Mesenteric fat pad (tissue), 1 donor: ENCODE measurements around the gene TRABD2B. TPM values are rescaled to one million over a fixed set of nuclear protein-coding genes. Genes with fewer than 3 reads are reported as not detected.

Experiments
- DNase-seq: peaks from one replicate; pipeline ENCODE4 v3.0.0-alpha.2; 2020; ENCODE audit warnings: low spot score
- total RNA-seq: library from RNA; stranded (reverse); fragmentation: NEBNext Ultra II Directional; extraction: Animal tissue kit (Norgen Biotek cat#: 25700); gene quantifications from one replicate; pipeline ENCODE4 v1.2.1, GENCODE V29; 2021
- donor health status: DM: yes; HTN: yes; CAD: no.

The TRABD2B gene
- total RNA-seq, 1 donor from 2014 or later, result 2.3 TPM

DNA sequence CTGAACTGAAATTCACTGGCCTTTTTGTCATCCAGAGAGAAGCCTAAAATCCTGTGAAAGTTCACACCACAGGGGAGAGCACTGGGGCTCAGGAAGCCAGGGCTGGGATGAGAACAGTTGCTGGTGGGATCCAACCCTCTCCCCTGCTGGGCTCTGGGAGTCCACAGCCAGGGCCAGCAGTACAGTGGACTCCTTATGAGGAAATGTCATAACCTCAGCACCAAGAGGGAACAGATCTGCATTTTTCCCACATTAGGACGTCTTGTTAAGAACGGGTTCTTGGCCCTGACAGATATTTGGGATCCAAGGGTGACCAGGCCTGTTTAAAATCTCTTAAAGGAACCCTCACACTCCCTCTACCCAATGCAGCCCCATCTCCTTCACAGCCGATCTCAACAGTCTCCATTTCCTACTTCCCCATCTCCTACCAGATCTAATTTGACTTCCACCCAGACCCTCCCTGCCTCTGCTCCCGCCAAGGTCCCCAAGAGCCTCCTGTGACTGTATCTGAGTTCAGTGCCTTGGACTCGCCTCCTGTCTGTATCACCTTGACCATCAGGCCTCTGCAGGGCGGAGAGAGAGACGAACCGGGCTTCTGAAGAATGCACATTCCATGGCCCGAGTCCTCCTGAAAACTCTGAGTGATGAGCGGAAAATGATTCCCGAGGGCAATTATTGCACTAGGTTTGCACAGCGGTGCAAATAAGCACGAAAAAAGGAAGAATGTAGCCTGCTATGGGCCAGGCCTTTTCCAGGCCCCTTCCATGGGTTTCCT, 159.9 kb downstream of the TRABD2B start:
- DNase-seq, result peak; percentile 64

DNA sequence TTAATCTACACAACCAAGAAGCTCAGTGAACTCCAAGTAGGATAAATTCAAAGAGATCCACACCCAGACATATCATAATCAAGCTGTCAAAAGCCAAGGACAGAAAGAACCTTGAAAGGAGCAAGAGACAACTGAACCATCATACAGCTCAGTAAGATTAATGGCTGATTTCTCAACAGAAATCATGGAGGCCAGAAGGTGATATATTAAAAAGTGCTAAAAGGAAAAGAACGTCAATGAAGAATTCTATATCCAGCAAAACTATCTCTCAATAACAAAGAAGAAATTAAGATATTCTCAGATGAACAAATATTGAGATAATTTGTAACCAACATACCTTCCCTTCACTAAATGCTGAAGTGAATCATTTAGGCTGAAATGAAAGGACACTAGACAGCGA, 161.8 kb downstream of the TRABD2B start:
- no peak for DNase-seq

DNA sequence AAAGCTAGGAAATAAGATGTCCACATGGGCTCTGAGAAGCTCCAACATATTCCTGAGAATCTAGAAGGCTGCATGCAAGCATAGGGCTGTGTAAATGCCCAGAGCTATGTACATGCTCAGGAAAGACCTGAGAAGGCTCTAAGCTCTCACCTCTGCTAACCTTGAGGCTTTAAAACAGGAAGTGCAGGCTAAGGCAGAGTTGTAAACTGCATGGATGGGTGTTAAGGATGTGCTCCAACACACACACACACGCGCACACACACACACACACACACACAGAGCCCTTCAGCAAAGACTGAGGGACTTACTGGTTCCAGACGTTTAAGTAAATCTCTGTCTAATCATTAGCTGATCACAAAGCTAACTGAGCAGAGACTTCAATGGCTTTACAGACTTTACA, 162.9 kb downstream of the TRABD2B start:
- no peak for DNase-seq

DNA sequence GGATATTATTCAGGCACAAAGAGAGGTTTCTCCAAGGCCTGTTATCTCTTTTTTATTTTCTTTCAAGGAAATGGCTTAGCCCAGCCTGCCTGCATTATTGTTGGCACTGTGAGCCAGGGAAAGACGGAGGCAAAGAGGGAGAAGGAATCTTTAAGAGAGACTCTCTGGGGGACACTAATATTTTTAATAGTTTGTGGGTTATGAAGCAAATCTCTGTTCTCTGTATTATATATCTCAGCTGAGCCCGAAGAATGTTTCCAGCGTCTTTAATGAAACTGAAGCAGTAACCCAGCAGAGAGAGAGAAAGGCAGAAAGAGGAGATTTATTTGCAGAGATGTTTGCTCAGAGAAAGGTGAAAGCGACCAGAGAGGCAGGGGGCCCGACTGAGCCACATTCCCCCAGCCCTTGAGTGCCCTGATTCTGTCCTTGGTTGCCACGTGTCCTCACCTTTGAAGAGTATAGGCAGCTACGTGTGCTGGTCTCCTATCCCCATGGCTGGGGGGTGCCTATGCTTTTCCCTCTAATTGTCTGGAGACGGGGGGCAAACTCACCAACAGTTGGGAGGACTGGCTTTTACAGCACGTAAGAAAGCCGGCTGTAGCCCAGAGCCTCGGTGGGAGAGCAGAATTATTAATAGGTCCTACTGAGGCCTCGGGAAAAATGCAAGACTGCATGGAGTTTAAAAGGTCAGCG, 166.4 kb downstream of the TRABD2B start:
- DNase-seq, result no peak

DNA sequence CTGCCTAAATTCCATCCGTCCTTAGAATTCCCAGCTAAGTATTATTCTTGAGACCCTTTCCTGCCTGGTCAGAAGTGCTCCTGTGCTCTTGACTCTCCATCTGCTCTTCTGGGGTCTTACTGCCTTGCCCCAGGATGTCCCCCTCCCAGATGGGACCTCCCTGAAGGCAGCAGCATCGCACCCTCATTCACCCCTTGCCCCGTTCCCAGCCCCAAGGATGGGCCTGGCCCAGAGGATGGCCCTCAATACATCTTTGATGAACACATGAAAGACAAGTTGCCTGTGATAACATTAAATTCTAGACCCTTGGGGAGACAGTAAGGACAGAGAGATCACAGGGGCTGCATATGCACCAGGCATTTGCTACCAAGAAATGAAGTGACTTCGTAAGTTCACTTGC, 167.2 kb downstream of the TRABD2B start:
- no peak for DNase-seq

DNA sequence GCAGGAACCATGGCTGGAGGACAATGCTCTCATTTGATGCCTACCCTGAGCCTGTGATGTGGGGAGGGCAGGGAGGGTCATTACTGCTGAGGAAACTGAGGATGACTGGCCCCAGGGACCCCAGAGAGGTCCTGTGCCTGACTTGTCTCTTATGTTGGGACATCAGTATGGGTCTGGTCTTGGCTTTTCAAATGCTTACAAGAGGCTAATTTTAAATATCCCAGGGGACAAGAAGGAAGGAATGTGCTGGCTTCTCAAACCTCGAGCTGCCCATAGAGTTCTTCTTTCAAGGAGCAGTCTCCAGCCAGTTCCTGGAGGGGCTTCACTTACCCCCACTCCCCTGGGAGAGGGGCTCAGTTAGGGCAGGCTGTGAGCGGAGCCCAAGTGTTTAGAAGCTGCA, 168.2 kb downstream of the TRABD2B start:
- no peak for DNase-seq

DNA sequence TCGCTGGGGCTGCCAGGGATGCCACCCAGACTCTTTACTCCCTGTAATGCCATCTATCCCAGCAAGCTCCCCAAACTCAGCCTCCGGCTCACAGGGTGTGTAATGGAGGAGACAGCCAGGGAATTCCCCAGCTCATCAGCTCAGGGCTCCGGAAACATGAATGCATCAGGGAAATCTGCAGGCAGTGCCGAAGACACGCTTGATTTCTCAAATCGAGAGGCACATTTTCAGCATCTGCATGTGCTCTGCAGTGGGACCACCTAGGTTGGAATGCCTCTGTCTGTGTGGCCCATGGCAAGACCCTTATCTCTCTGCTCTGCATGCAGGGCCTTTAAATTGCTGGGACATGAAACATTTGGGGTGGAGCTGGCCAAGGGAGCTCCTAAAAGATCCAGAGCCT, 170.1 kb downstream of the TRABD2B start:
- no peak for DNase-seq

DNA sequence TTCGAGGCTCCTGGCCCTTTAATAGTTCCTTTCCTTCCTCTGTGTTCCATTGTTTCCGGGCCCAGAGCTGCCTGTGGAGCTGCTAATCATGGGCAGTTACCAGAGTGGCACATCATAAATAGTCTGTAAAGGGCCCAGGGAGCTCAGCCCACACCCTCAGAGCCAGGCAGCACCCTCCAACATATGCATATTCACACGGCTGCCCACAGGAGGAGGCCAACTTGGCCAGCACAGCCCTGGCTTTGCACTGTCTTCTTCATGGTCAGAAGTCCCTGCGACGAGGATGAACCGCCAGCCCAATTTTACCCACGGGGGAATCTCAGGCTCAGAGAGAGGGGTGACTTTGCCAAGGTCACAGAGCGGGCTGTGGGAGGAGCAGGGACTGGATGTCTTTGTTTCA, 172.5 kb downstream of the TRABD2B start:
- no peak for DNase-seq

DNA sequence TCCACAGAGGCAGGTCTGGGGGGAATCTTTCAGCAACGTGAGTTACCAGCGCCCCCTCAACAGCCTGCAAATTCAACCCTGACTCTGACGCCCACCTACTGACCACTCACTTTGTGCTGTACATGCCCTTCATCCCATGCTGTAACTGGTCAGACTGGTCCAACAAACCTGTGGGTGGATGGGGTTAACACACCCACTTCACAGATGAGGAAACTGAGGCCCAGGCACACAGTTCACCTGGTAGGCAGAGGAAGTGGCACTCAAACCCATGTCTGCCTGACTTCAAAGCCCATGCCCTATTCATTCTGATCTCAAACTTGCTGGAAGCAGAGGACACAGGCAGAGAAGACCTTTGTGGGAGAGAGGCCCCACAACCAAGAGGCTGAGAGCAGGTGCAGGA, 172.9 kb downstream of the TRABD2B start:
- no peak for DNase-seq

DNA sequence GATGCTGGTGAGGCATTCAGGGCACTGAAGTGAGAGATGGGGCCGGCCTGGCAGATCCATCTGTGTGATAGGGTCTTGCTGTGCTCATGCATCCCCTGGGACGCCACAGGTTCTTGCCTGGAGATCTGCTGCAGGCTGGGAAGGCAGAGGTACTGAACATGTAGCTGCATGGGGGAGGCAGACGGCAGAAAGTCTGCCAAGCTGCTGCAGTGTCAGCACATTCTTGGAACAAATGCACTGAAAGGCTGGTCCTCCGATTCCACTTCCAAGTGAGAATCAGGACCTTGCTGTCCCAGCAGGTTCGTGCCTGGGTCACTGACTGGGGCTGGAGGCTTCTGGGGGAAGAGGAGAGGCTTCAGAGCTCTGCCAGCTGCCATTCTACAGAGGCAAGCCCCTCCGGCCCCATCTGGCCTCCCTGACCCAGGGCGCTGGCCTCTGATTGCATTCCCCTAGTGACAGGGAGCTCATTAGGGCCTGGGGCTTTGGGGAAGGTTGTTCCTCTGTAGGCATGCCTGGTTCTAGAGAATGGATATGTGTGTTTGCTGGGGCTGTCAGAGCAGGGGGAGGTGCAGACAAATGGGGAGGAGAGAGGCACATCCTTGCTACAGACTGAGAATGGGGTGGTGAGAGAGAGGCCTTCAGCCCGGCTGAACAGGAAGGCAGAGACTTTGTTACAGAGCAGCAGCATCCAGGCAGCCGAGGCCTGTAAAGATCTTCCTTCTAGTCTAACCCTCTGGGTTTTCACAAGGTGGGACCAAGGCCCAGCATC, 174.0 kb downstream of the TRABD2B start:
- DNase-seq, result no peak

DNA sequence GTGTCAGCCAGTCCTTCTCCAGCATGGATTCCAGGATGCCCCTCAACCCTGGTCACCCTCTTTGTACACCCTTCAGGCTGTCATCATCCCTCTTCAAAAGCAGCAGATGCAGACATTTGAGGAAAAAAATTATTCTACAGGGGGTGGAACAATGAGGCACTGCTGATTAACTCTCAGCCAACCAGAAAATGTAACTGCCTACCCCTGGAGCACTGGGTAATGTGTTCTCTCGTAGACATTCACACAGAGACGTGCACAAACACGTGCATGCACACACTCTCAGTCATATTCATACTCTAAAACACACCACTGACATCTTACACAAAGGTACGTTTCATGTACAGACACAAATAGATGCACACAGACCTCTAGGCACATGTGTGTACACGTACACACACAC, 175.4 kb downstream of the TRABD2B start:
- DNase-seq, result no peak

DNA sequence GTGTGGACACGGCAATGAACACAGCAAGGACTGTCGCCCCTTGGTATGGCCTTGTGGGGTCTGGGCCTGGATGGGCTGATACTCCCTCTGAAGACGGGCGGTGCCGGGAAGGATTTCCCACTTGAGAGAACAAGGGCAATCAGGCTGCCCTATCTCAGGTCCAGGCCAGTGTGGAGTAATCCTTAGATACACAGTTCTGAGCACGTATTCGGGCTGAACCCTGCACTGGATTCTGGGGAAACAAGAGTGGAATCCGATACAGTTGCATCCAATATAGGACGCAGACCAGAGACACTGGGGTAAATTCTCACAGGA, 177.7 kb downstream of the TRABD2B start:
- DNase-seq, result no peak

DNA sequence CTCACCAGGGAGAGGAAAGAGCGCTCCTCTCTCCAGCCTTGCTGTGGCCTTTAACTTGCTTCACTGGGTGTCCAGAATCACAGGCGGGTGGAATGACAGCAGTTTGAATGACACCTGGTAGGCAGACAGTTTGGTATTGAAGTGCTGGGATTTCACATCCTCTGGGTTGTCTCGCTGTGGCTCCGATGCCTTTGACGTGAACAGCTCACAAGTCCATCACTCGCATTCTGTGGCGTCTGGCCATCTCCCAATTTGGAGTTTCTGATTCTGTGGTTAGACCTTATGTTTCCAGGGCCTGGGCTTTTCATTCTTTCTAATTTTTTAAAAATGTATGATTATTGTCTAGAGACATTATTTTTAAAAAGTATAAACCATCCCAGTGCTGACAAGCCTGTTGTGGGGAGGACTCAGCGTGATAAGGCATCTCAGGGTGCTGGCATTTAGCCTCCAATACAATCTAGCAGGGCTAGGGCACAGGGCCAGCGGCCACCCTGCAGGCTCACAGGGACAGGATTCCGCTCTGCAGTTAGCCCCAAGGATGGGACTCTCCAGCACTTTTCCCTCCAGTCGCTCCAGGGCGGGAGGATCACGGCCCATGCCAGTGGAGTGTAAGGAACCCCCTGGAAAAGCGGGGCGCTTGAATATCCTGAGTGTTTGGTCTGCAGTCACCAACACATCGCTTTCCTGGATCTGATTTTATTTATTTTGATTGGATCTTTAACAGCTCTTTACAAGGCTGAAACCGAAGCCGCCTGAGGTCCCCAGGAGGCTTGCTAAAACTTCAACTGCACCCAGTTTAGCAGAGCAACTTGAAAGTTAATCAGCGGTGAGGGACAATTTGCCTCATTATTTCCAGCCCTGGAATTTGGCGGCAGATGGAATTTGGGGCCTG, 178.3 kb downstream of the TRABD2B start:
- no peak for DNase-seq

DNA sequence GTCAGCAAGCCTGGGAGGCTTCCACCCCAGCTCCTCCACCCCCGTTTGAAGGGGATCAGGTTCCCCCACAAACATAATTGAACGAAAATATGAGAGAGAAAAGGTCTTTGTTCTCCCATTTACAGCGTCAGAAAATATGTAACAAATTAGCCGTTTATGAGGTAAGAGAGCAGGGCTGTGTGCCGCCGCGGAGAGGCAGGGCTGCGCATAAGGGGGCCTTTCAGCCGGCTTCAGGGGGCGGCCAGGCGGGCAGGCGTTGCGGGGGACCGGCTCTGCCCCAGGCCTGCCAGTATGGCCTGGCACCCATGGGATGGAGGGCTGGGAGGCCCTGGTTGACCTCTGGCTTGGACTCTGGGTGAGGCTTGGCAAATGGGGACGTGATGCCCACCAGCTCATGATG, 179.3 kb downstream of the TRABD2B start:
- no peak for DNase-seq

DNA sequence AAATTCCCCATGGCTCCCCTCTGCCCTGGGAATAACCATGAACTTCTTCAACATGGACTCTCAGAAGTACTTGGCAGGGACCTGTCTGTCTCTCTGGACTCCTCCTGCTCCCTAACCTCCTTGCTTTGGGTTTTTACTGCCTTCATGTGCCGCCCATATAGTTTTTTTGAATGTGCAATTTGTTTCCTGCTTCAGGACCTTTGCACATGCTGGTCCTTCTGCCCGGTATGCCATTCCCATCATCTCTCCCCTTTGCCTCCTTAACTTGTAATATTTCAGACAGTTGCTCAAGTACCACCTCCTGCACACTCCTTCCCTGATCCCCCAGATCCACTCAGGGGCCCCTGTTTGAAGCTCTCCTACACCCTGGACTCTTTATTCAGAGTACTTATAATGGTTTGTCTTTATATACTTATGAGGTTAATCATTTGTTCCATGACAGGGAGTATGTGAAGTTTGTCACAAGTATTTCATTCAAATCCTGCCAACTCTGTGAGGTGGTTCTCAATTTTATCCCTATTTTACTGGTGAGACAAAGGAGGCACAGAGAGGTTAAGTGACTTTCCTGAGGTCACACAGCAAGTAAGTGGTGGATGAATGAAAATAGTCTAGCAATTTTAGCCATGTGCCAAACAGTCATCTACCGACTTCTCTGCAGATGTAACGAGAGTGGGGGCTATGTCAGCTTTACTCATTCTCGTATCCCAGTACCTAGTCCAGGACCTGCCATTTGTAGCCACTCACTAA, 180.7 kb downstream of the TRABD2B start:
- DNase-seq, result no peak

DNA sequence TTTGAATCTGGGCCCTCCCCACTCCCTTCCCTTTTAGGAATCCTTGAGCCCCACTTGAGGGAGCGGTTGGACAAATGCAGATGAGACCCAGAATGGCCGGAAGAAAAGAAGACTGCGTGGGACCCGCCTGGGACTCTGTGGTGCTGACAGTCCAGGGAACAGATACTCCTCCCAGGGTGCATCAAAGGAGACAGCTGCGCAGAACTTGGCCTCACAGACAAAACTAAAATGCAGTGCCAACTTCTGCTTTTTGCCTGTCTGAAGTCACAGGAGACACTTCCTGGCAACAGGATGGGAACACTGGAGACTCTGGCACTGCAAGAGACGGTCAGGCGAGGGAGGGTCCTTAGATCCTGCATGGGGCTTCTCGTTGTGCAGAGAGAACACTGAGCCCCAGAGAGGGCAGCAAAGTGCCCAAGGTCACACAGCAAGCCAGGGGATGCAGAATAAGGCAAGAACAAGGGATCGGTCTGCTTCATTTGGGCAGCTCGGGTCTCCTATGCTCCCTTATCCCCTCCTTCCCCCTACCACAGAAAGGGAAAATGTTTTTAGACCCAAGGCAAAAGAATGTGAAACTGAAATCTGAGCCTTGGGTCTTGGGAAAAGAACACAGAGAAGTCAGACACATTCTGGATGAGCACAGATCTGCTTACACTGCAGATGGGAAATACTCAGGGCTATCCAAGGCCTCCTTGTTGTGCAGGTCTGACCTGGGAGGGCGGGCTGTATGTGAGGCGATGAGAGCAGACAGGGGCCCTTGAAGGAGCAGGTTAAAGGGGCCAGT, 182.4 kb downstream of the TRABD2B start:
- no peak for DNase-seq

DNA sequence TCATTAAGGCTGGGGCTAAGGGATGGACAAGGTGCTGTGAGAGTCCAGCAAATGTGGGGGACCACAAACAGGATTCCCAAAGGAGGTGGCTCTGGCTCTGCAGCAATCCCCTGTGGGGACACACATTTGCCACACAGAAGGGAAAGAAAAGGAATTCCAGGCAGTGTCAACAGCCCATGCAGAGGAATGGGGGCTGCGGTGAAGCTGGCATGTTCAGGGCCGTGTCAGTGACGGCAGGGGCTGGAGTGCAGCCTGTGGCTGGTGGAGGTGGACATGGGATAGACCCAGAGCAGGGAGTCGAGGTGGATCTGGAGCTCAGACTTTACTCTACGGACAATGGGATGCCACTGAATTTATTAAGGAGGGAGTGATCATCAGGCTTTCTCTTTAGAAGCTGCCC, 183.2 kb downstream of the TRABD2B start:
- no peak for DNase-seq

DNA sequence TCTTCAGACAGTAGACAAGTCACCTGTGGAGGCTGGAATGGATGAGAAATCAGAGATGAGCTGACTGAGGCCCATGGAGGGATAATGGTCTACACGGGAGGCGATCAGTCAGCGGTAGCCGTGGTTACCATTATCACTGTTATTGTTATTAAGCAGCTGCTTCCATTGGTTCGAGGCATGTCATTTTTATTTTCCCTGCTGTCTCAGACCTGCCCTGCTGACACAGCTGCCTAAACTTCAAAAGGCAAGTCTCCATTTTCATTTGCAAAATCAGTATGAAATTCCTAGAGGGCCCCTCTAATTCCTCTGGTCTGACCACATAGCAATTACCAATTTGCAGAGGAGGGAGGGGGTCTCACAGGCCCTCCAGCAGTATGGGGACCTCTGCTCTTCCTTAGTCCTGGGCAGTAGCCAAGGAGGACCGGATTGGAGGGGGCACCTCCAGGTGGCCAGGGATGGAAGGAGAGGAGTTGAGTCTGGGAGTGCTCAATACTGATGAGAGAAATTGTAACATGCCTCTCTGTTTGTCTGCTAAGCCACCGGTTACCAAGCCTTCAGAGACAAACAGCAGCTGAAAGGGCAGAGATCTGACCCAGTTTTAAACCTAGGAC, 184.2 kb downstream of the TRABD2B start:
- DNase-seq, result no peak

DNA sequence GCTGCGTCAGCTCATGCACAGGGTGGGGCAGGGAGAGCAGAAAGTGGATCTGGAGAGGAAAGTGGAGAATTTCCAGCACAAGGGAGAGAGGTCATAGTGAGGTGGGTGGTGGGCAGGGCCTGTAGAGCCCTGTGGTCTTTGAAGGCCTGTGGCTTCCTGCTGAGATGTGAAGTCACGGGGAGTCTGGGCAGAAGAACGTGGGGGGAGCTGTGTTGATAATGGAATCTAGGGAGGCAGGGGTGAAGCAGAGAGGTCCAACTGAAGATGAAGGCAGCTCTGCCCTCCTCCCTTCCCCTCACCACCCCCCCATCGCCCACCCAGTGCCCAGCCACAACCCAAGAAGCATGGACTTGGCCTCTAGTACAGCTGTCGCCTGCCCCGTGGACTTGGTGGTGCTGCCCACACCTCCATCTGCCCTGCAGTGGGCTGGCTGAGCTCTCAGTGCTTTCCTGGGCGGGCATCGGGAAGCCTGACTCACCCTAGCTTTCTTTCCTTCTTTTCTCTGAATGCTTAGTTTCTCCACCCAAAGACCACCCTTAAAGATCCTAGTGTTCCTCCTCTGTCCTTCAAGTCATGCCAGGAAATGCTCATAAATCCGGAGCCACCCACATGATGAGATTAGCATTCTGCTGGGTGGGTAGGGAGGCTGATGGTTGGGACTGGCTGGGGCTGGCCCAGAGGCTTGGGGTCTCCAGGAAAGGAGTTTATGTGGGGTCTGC, 186.1 kb downstream of the TRABD2B start:
- DNase-seq, result no peak
